NCI-H1417 (cell line): ENCODE measurements around the gene SMC6.

Source experiments
- DNase-seq, 3 experiments: peaks; one replicate each; lab custom pipeline; 2025; lab: John Stamatoyannopoulos, UW

SMC6 gene

DNA sequence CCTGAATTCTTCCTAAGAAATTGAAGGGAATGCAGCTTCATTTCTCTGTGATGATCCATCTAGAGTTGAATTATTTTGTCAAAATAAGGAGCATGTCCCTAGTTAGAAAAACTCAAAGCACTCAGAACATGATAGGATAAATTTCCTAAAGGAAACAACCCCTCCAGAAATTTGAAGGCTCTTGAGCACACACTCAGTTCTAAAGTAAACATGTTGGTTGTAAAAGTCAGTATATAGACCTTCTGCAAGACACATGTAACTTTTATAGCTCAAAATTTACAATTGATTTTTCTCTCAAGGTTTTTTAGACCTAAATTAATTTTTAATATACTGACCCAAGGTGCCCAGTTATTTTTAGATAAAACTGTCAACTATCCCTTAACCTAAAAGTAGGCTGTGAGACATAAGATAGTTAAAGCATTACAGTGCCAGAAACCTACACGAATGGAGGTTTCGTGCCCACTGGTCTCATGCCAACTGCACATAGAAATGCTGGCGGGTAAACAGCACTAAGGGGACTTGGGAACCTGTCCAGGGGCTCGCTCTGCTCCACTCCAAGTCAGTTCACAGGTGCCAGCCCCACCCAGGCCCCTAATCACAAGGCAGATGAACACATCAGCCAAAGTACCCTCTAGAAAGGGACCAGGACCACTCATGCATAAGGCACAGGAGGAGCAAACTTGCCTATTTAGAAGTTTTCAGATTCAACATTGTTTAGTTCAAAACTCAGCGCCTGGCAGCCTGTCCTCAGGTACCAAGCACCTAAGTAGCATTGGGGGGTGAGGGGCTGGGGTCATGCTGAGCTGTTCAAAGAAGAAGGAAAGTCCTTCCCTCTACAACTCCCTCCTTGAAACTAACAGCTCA is 106.5 kb downstream of the SMC6 start:
- DNase-seq = peak in 1 of 3 experiments; percentile 39

DNA sequence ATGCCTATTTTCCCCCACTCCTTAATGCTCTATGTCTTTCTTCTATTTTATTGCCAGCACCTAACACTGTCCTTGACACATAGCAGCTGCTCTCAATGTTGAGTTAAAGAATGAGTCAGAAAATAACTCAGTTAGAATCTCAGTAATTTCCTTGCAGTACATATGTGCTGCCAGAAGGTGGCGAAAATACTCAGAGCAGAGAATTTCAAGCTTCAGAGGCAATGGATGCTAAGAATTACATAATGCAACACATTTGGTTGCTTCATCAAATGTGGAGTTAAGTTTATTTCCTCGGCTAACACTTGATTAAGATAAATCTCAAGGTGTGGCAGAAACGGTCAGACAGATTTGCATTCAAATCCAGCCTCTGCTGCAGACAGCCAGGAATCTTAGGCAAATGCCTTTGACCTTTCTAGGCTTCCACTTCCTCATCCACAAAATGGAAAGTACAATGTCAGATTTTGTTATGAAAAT is 107.5 kb downstream of the SMC6 start:
- peak; percentile 15 to 74 (median 70) for DNase-seq

DNA sequence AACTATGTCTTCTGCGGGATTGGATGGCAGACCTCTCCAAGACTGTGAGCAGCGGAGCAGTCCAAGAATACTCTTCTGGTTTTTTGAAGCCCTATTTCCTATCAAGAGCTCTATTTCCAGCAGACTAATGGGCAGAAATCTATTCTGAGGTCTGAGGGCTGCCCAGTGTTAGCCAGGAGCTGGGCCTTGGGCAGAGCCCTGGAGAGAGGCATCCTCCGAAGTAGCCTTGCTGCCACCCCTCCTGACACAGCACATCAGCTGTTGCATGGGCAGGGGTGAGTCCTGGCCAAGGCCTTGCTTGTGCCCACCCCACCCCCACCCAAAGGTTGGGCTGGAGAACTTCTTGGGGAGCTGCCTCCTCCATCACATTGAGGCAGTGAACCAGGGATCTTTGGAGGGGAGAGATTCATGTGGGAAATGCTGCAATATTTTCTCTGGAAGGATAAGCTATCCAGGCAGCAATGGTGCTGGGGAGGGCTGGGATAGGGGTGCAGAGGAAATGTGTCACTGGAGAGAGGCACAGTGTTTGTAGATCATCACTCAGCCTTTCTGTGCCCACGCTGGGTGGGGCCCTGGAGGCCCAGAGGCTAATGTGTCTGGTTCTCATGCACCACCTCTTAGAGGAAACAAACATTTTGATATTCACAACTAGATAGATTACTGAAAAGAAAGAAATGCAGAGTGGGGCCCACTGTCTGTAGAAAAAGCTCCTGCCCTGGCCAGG is 108.5 kb downstream of the SMC6 start:
- no peak for DNase-seq

DNA sequence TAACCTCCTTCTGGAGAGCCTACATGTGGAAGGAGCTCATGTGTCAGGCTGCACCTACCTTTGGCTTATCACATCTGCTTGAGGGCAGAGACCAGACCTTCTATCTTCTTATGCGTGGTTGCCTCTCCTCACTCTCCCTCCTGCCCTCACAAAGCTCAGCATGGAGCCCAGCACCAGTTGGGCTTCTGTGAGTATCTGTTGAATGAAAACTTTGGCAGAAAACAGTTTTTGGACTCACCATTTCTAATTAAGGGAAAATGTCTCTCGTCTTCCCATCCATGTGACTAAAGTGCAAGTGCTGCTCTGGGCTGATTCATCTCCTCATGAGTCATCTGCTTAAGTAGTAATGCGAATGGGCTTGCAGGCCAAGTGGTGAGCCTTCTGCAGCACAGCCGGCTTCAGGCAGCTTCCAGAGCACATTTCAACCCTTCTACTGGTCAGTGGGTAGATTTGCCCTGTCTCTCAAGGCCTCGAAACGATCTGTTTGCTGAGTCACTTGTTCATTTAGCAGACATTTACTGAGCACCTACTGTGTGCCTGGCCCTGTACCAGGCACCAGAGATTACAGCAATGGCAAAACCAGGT is 110.5 kb downstream of the SMC6 start:
- DNase-seq = no peak

DNA sequence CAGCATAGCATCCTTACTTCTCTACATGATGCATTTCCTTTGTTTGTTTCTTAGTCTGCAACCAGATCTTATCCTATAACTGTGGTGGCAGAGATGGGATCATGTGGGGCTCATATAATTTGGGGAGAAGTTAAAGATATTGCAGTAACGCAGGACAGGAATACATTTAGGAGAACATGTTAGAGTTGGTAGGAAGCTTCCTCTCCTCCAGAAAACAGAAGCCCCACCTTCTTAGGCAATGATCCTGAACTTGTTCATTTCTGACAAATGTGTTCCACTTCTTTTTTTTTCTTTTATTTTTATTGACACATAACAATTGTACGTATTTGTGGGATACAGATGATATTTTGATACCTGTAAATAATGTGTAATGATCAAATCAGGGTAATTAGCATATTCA is 113.2 kb downstream of the SMC6 start:
- no peak for DNase-seq

DNA sequence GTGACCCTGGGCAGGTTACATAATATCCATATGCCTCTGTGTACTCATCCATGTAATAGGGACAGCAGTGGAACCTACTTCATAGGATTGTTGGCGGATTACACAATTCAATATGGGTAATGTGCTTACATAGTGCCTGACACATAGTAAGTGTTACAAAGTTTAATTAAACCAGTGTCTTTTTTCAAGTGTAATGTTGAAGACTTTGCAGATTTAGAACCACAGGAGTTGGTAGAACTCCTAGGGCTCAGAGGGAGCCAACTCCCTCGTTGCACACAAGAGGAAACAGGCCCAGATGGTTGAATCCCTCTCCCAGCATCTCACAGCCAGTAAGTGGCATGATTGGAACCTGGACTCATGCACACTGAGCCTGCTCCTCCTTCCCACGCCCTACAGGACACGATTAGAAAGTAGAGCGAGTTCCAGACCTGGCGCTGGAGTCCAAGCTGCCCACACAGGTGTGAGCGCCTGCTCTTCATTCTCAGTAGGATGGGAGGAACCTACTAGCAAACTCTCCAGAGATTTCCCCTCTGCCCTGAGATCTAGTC is 115.3 kb downstream of the SMC6 start:
- no peak for DNase-seq

DNA sequence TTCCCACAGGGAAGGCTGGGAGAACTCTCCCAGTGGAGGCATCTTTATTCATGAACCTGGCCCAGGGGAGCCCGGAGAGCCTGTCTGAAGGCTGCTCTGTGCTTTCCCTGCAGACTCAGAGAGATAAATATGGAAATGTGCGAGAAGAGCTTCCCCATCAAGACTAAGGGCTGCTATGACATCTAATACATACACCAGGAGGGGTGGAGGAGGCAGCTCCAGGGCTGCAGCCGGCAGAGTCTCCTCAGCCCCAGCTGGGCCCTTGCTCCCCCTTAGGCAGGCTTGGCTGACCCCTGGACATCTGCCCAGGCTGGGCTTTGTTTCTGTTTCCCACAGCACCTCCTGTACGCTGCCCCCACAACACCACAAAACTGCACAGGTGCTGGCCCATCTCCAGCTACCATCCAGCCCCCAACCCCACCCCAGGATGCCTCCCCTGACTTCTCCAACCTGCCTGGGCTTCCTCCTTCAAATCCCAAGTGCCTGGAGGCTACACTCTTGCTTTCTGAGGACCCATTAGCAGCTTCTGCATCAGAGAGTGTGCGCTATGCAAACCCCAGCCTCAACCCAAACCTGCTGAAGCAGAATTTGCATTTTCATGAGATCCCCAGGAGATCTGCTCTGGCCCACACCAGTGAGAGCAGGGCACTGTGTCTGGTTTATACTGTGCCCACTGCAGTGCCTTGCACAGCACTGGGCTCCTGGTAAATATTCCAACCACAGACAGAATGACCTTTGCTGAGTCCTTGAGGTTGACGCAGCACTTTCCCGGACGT is 116.3 kb downstream of the SMC6 start:
- no peak for DNase-seq

DNA sequence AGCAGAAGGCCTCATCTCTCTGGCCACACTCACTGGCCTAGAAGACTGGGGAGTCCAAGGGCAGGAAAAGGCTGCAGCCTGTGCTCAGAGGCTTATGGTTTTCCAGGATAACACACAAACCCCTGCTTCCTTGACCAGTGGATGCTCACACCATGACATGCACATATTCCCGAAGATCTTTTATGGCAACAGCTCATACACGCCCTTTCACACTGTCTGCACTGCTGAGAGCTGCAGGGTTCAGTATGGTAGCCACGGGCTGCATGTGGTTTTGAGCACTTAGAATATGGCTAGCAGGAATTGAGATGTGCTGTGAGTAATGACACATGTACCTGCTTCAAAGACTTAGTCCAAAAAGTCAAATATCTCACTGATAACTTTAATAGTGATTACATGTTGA is 117.4 kb downstream of the SMC6 start:
- DNase-seq = no peak

DNA sequence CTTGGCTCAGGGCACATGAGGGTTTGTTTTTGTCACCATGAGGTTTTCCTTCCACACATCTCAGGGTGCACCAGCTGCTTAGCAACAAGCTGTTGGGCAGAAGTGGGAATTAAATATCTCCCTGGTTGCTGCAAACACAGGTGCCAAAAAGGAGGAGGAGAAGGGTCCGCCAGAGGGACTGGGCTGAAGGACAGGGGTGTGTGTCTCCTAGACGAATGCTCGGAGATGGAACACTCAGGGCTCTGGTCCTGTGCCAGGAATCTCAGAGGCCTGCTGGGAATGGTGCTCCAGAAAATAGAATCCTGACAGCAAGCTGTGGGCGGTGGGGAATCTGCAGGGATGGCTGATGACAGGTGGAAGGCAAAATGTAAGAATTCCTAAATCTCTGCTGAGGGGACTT is 118.6 kb downstream of the SMC6 start:
- peak; percentile 32 to 75 (median 43) for DNase-seq

DNA sequence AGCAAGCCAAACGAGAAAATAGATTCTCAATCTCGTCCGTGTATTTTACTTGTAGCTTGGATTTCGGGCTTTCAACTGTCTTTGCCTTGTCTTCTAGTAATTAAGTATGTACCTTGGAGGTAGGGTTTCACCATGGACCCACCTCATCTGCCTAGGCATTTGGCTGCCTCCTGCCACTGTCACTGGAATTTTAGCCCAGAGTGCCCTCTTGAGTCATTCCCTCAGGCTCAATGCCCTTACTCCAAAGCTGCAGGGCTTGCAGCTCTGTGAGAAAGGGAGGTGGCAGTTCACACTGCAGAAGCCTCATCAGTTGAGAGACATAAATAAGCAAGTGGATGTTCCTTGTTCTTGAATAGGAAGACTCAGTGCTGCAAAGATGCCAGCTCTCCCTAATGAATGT is 123.5 kb downstream of the SMC6 start:
- no peak for DNase-seq

DNA sequence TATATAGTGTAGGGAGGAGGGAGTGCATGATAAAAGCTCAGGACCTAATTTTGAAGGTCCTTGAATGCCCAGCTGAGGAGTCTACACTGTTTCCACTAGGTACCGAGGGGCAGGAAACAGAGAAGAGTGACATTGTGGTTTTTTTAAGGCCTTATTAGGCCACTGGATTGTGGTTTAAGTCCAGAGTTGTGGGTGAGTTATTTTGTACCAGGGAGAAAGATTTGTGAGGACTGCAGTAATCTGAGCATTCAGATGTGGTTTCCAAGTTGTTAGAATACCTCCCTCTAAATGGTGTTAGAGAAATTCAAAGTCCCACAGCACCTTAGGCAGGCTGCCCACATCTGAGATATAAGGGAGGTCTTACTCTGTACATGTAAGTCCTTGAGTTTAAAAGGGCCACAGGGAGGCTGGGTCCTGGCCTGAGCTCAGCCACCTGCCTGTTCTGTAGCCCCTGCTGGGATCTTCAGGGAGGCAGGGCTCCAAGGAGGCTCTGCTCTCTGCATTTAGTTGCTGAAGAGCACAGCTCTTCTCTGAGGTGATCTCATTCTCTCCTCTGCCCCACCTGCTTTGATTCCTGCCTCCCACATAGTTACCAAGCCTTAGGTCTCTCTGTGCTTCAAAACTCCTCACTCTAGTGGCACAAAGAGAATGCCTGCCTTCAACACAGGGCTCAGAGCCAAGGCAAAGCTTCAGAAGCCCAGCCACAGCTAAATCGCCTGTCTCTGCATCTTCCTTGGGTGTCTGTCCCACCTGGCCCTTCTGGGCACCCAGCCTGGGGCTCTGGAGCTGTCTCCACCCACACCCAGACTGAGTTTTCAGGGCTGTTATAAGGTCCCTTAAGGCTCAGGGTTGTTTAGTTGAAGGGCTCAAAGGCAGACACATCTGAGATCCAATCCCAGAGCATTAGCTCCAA is 125.0 kb downstream of the SMC6 start:
- no peak for DNase-seq

DNA sequence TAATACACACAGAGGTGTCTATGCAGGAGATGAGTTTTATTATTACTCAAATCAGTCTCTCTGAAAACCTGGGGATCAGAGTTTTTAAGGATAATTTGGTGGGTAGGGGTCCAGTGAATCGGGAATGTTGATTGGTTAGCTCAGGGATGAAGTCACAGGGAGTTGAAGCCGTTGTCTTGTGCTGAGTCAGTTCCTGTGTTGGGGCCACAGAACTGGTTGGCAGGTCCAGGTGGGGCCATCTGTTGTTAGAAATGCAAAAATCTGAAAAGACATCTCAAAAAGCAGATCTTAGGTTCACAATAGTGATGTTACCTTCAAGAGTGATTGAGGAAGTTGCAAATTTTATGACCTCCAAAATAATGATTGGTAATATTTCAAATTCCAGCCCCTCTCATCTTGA is 126.2 kb downstream of the SMC6 start:
- DNase-seq = no peak

DNA sequence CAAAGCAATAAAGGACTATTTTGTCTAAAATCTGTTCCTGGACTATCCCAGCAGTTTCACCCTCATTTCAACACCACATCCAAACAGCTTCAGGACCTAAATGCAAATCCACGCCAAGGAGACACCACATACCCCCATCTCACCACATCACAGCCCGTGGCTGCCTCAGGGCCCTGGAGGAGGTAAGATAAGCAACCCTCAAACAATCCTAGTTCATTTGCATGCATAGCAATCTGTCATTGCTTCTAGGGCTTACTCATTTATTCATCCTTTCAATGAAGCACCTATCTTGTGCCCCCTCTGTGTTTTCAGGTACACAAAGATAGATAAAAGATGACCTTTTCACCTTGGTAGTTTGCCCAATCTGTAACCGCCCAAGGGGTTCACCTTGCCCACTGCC is 126.6 kb downstream of the SMC6 start:
- no peak for DNase-seq

DNA sequence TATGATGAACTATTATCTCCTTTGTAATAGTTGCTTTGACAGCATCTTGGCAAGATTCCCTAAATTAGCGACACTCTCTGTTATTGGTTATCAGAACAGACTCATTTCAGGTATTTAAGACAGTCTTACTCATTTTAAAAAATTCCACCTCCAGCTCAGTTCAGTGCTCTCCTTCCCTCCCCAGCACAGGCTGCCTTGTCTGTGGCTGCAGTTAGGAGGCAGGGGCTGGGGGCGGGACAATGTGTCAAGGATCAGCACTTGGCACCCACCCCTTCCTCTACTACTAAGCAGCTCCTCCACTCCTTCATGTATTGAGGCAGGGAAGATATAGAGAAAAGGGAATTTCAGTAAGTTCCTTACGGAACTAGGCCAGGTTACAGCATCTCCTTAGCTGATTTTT is 128.2 kb downstream of the SMC6 start:
- no peak for DNase-seq

DNA sequence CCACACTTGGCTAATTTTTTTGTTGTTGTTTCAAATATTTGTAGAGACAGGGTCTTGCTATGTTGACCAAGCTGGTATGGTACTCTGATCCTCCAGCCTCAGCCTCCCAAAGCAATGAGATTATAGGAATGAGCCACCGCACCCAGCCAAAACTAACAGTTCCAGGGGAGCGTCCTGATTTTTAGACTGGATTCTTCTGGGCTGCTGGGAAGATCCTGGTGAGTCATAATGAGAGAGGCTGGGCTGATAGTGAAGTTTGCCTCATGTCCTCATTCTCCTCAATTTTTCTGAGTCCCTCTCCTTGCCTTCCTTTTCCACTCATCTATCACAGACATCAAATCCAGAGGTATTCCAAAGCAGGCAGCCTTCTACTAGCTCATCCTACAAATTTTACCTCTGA is 131.8 kb downstream of the SMC6 start:
- DNase-seq = no peak

DNA sequence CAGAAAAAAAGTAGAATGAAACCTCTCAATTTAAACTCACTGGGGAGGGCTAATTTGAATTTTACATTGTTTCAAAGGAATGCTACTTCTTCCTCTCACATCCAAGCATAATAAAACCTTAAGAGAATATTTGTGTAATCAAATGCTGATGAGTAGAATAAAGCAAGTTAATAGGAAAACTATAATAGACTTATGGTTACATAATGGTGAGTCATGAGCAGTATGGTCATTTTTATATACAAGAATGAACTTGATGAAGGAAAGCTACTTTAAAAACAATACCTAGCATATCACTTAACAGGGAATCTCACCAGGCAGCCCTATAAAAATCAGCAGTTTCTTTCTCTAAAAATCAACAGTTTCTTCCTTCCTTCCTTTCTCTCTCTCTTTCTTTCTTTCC is 132.8 kb downstream of the SMC6 start:
- no peak for DNase-seq

DNA sequence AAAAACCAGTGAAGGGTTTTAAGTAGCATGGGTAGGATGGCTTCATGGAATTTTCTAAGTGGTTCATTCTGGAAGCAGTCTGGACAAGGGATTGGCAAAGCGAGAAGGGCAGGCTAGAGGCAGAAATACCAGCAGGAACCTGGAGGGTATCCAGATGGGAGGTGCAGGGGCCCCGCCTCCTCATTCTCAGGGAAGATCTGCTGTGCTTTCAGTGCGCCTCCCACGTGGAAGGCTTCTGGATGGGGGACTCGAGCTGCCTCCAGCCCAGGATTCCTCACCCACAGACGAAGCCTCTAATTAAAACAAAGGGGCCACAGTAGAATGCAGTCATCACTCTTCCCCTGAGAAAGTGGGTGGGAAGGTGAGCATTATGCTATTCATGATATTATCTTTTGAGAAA is 133.3 kb downstream of the SMC6 start:
- no peak for DNase-seq

DNA sequence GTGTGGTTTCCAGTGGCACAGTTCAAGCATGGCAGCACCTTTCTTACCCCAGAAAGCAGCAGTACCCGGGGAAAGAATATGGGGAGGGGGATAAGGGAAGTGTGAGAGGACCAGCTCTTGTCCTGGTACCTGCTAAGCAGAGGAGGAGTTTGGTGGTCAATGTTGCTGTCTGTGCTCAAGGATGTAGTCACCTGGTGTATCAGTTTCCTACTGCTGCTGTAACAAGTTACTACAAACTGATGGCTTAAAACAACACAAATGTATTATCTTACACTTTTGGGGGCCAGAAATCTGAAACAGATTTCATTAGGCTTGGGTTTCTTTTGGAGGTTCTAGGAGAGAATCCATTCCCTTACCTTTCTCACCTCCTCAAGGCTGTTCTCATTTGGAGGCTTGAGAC is 135.7 kb downstream of the SMC6 start:
- DNase-seq = no peak

DNA sequence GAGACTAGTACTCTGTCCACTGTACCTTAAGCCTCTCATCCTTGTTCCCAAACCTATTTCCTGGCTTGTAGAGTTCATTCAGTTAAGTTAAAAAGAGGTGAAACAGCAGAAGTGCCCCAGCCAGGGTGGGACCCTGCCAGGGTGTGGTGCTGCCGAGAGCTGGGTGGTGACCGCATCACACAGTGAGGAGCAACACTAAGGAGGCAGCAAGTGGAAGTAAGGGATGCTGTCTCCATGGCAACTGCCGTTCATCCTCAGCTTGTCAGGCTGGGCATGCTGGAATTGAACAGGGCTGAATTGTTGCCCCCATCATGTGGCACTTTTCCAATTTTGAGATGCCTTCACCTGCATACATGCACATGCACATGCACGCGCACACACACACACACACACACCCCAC is 136.1 kb downstream of the SMC6 start:
- peak in 1 of 3 experiments; percentile 38 for DNase-seq

DNA sequence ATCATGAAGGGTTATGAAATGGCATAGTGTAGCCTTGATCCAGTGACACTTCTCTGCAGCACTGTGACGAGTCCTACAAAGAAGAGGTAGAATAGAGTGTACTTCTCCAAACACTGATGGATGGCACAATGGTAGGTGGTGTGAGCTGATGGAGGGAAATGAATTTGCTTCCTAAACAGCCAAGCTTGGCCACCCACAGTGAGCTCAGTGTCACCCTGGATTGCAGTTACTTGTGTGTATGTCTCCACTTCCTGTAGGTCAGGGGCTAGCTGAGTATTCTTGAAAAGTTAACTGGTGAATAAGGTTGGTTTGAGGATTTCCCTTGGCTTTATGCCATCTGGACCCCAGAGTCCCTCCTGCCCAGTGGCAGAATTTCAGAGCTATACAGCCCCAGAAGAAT is 137.2 kb downstream of the SMC6 start:
- DNase-seq = no peak
